NAMALWA (cell line): ENCODE measurements around the gene SLC25A22.

Source experiments
- DNase-seq: peaks from one replicate; pipeline ENCODE4 v3.0.0-alpha.2; 2015; ENCODE audit warnings: low spot score

Gene SLC25A22

GRCh38 chr11:833849-834311 lies 35.8 kb upstream of the SLC25A22 start:
- DNase-seq = no peak

- DNase-seq = no peak
Observed at GRCh38 chr11:833114-833791, 35.2 kb upstream of the SLC25A22 start.

- peak; percentile 61 for DNase-seq
Observed at GRCh38 chr11:832529-833113, 34.5 kb upstream of the SLC25A22 start, which contains the start of gene CD151. Gene CD151 (plus strand): TSS chr11:832952. CDS start chr11:836070, 3,118 bp downstream.

GRCh38 chr11:831961-832528 lies 34.0 kb upstream of the SLC25A22 start:
- no peak for DNase-seq

GRCh38 chr11:831118-831864 lies 33.2 kb upstream of the SLC25A22 start:
- DNase-seq = no peak

GRCh38 chr11:830295-831117 lies 32.4 kb upstream of the SLC25A22 start:
- peak; percentile 80 for DNase-seq

- DNase-seq = no peak
Observed at GRCh38 chr11:829847-830294, 31.8 kb upstream of the SLC25A22 start.

GRCh38 chr11:829176-829846 lies 31.2 kb upstream of the SLC25A22 start:
- no peak for DNase-seq

- no peak for DNase-seq
Observed at GRCh38 chr11:828506-829175, 30.6 kb upstream of the SLC25A22 start.

- DNase-seq = no peak
Observed at GRCh38 chr11:827897-828192, 29.8 kb upstream of the SLC25A22 start, which contains the start of gene CRACR2B. Gene CRACR2B (plus strand): TSS chr11:827919. CDS start chr11:828608, 689 bp downstream.

- DNase-seq = no peak
Observed at GRCh38 chr11:827146-827896, 29.2 kb upstream of the SLC25A22 start.

GRCh38 chr11:826836-827145 lies 28.7 kb upstream of the SLC25A22 start:
- DNase-seq = no peak

- no peak for DNase-seq
Observed at GRCh38 chr11:826227-826621, 28.1 kb upstream of the SLC25A22 start.

- DNase-seq = no peak
Observed at GRCh38 chr11:825366-826226, 27.5 kb upstream of the SLC25A22 start.

GRCh38 chr11:824942-825341 lies 26.9 kb upstream of the SLC25A22 start:
- no peak for DNase-seq

GRCh38 chr11:824292-824880 lies 26.3 kb upstream of the SLC25A22 start:
- DNase-seq = no peak

- no peak for DNase-seq
Observed at GRCh38 chr11:823441-824291, 25.6 kb upstream of the SLC25A22 start.
